HuH-7.5 (cell line): ENCODE data around the gene LARGE1.
"Not testable (repeated sequence)": the region's sequence is repeated elsewhere in the genome, so short reads cannot be mapped to it uniquely, and the experiment has no call there.

Source experiments
- DNase-seq: peaks from one replicate; pipeline ENCODE4 v3.0.0; 2011; ENCODE audit warnings: low spot score

Gene LARGE1

GRCh38 chr22:33474587-33474986 lies 445.7 kb downstream of the LARGE1 start:
- DNase-seq: no peak

- no peak for DNase-seq
Observed at GRCh38 chr22:33472462-33473344, 447.6 kb downstream of the LARGE1 start.

GRCh38 chr22:33470456-33470855 lies 449.8 kb downstream of the LARGE1 start:
- no peak for DNase-seq

GRCh38 chr22:33467620-33468095 lies 452.6 kb downstream of the LARGE1 start:
- no peak for DNase-seq

- no peak for DNase-seq
Observed at GRCh38 chr22:33467080-33467479, 453.2 kb downstream of the LARGE1 start.

GRCh38 chr22:33465554-33465953 lies 454.7 kb downstream of the LARGE1 start:
- no peak for DNase-seq

GRCh38 chr22:33464698-33465097 lies 455.6 kb downstream of the LARGE1 start:
- DNase-seq: no peak

- DNase-seq: no peak
Observed at GRCh38 chr22:33461698-33462434, 458.4 kb downstream of the LARGE1 start.

- not testable (repeated sequence) for DNase-seq
Observed at GRCh38 chr22:33461245-33461644, 459.0 kb downstream of the LARGE1 start.

GRCh38 chr22:33459137-33459536 lies 461.1 kb downstream of the LARGE1 start:
- DNase-seq: no peak

- DNase-seq: no peak
Observed at GRCh38 chr22:33456511-33456910, 463.8 kb downstream of the LARGE1 start.

GRCh38 chr22:33455036-33455435 lies 465.2 kb downstream of the LARGE1 start:
- no peak for DNase-seq

- DNase-seq: no peak
Observed at GRCh38 chr22:33451866-33452469, 468.3 kb downstream of the LARGE1 start.

GRCh38 chr22:33450756-33451155 lies 469.5 kb downstream of the LARGE1 start:
- DNase-seq: no peak

GRCh38 chr22:33447733-33448132 lies 472.5 kb downstream of the LARGE1 start:
- no peak for DNase-seq

GRCh38 chr22:33443683-33444082 lies 476.6 kb downstream of the LARGE1 start:
- DNase-seq: no peak

- DNase-seq: no peak
Observed at GRCh38 chr22:33440756-33441155, 479.5 kb downstream of the LARGE1 start.

GRCh38 chr22:33438273-33438672 lies 482.0 kb downstream of the LARGE1 start:
- DNase-seq: no peak

- no peak for DNase-seq
Observed at GRCh38 chr22:33431300-33431699, 489.0 kb downstream of the LARGE1 start.

GRCh38 chr22:33429281-33429680 lies 491.0 kb downstream of the LARGE1 start:
- no peak for DNase-seq

- no peak for DNase-seq
Observed at GRCh38 chr22:33427461-33427860, 492.8 kb downstream of the LARGE1 start.

- DNase-seq: no peak
Observed at GRCh38 chr22:33426451-33426850, 493.8 kb downstream of the LARGE1 start.

GRCh38 chr22:33421859-33422258 lies 498.4 kb downstream of the LARGE1 start:
- DNase-seq: no peak
